ENCODE data around the gene LMNA. TPM values are rescaled to one million over a fixed set of nuclear protein-coding genes. Genes with fewer than 3 reads are reported as not detected.

Gene LMNA
- polyA plus RNA-seq, 3 donors: 16.5 to 45.5 (median 24.7) TPM

DNA sequence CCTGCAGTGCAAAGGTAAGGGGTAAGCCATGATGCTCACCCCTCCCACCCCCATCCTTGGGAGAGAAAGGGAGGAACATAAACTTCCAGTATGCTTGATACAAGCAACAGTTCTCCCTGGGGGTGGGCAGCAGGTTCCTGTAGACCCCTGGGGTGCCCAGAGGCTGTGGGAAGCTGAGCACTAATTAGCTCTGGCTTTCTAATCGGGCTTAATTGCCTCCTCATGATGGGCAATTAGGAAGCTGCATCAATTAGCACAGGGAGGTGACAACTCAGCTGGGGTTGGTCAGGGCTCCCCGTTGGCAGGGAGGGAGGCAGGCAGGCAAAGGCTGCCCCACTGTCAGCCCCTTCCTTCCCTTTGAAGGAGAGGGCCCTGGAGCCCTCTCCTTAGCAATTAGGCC is 15.7 kb upstream of the LMNA start:
- Mint-ChIP-seq H3K27me3 (ENCODE audit: low read depth in 3 of 3) (peaks cover 92 to 100% (median 97%) of the 10 kb centered on the region in 3 donors), H3K4me3 (peak overlapping the region in 1 of 2 donors; percentile 83), H3K9me3 (peaks cover 0 to 15% (median 2%) of the 10 kb centered on the region in 7 donors), H3K27ac (peak overlapping the region in 2 of 7 donors; percentile 28 to 58), H3K4me1 (peaks cover 34% of the 10 kb centered on the region), H3K36me3 (peaks cover 10 to 20% of the 10 kb centered on the region in 2 donors)
- H3K9me3 ChIP-seq (replicated peaks in 1 of 2; ENCODE audit: control insufficient read depth in 1 of 2, insufficient read depth in 1 of 2, low read length in 2 of 2): peaks cover 0 to 4% of the 10 kb centered on the region in 2 donors
- no peak overlapping the region for H3K27ac ChIP-seq (ENCODE audit: low read depth in 1 of 2, low read length in 2 of 2)
- H3K79me2 ChIP-seq (ENCODE audit: insufficient read depth, low read length): no peaks in the 10 kb centered on the region
- no peak for DNase-seq
- peaks cover 22 to 31% of the 10 kb centered on the region in 2 donors for H3K4me1 ChIP-seq (ENCODE audit: control insufficient read depth in 1 of 2, insufficient read depth in 2 of 2, low read length in 2 of 2)
- H3K9ac ChIP-seq (ENCODE audit: insufficient read depth, low read length, poor library complexity, severe bottlenecking): no peak overlapping the region
- H2AFZ ChIP-seq (ENCODE audit: insufficient read depth, low read depth, low read length, poor library complexity, severe bottlenecking): no peak overlapping the region
- intact Hi-C loops (cut with micrococcal nuclease): loop anchor here in 1 of 2 donors (10.0 kb wide), 1 partner anchor 66 kb away; no protein-coding TSS in a partner anchor
- peaks cover 57 to 100% of the 10 kb centered on the region in 2 donors for H3K27me3 ChIP-seq (ENCODE audit: control insufficient read depth in 2 of 2, insufficient read depth in 2 of 2, low read length in 2 of 2)
- H3K36me3 ChIP-seq (replicated peaks in 1 of 2; ENCODE audit: control insufficient read depth in 1 of 2, insufficient read depth in 2 of 2, low read length in 2 of 2): no peaks in the 10 kb centered on the region
- H3K4me2 ChIP-seq (replicated peaks; ENCODE audit: extremely low read depth, low read length, poor library complexity, severe bottlenecking): no peak overlapping the region
- 83% methylated on average over 2 of the region's 2 CpGs for WGBS (ENCODE audit: insufficient coverage)
- H3K4me3 ChIP-seq (replicated peaks in 1 of 3; ENCODE audit: low read depth in 2 of 3, low read length in 3 of 3): no peak overlapping the region
- H4K20me1 ChIP-seq (ENCODE audit: insufficient read depth, low read length): no peaks in the 10 kb centered on the region
- TF ChIP-seq, protein P1, sequence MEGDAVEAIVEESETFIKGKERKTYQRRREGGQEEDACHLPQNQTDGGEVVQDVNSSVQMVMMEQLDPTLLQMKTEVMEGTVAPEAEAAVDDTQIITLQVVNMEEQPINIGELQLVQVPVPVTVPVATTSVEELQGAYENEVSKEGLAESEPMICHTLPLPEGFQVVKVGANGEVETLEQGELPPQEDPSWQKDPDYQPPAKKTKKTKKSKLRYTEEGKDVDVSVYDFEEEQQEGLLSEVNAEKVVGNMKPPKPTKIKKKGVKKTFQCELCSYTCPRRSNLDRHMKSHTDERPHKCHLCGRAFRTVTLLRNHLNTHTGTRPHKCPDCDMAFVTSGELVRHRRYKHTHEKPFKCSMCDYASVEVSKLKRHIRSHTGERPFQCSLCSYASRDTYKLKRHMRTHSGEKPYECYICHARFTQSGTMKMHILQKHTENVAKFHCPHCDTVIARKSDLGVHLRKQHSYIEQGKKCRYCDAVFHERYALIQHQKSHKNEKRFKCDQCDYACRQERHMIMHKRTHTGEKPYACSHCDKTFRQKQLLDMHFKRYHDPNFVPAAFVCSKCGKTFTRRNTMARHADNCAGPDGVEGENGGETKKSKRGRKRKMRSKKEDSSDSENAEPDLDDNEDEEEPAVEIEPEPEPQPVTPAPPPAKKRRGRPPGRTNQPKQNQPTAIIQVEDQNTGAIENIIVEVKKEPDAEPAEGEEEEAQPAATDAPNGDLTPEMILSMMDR (IDR thresholded peaks at IDR 0.05): no peak

DNA sequence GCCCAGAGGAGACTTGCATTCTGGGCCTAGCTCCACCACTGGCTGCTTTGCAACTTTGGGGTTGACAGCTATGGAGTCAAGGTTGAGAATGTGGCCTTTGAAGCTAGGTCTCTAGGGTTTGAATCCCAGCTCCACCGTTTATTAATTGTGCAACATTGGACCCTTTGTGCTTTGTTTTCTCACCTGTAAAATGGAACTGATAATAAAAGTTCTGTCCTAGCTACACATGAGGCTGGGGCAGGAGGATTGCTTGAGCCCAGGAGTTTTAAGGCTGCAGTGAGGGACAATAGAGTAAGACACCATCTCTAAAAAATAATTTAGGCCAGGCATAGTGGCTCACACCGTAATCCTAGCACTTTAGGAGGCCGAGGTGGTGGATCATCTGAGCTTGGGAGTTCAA is 15.2 kb upstream of the LMNA start:
- WGBS (ENCODE audit: insufficient coverage): 86% methylated on average over 1 of the region's 3 CpGs
- no peaks in the 10 kb centered on the region for H3K79me2 ChIP-seq (ENCODE audit: insufficient read depth, low read length)
- no peak overlapping the region for H3K27ac ChIP-seq (ENCODE audit: low read depth in 1 of 2, low read length in 2 of 2)
- no peaks in the 10 kb centered on the region for H4K20me1 ChIP-seq (ENCODE audit: insufficient read depth, low read length)
- H3K4me2 ChIP-seq (replicated peaks; ENCODE audit: extremely low read depth, low read length, poor library complexity, severe bottlenecking): no peak overlapping the region
- peak overlapping the region in 1 of 2 donors; percentile 76 for H3K4me3 Mint-ChIP-seq
- peaks cover 0 to 18% (median 3%) of the 10 kb centered on the region in 7 donors for H3K9me3 Mint-ChIP-seq
- no peaks in the 10 kb centered on the region for H3K36me3 ChIP-seq (replicated peaks in 1 of 2; ENCODE audit: control insufficient read depth in 1 of 2, insufficient read depth in 2 of 2, low read length in 2 of 2)
- H3K9ac ChIP-seq (ENCODE audit: insufficient read depth, low read length, poor library complexity, severe bottlenecking): no peak overlapping the region
- DNase-seq: no peak
- H2AFZ ChIP-seq (ENCODE audit: insufficient read depth, low read depth, low read length, poor library complexity, severe bottlenecking): no peak overlapping the region
- H3K36me3 Mint-ChIP-seq: peaks cover 11 to 21% of the 10 kb centered on the region in 2 donors
- peaks cover 27 to 36% of the 10 kb centered on the region in 2 donors for H3K4me1 ChIP-seq (ENCODE audit: control insufficient read depth in 1 of 2, insufficient read depth in 2 of 2, low read length in 2 of 2)
- peaks cover 92 to 100% (median 96%) of the 10 kb centered on the region in 3 donors for H3K27me3 Mint-ChIP-seq (ENCODE audit: low read depth in 3 of 3)
- TF ChIP-seq, protein P1 (IDR thresholded peaks at IDR 0.05): no peak
- peaks cover 54 to 100% of the 10 kb centered on the region in 2 donors for H3K27me3 ChIP-seq (ENCODE audit: control insufficient read depth in 2 of 2, insufficient read depth in 2 of 2, low read length in 2 of 2)
- H3K4me3 ChIP-seq (replicated peaks in 1 of 3; ENCODE audit: low read depth in 2 of 3, low read length in 3 of 3): no peak overlapping the region
- peaks cover 0 to 4% of the 10 kb centered on the region in 2 donors for H3K9me3 ChIP-seq (replicated peaks in 1 of 2; ENCODE audit: control insufficient read depth in 1 of 2, insufficient read depth in 1 of 2, low read length in 2 of 2)
- peak overlapping the region in 3 of 7 donors; percentile 18 to 56 (median 21) for H3K27ac Mint-ChIP-seq
- intact Hi-C loops (cut with micrococcal nuclease): loop anchor here in 1 of 2 donors (10.0 kb wide), 1 partner anchor 66 kb away; no protein-coding TSS in a partner anchor
- H3K4me1 Mint-ChIP-seq: peaks cover 39% of the 10 kb centered on the region

Measured in CD14-positive monocyte (primary cell).